Osteocyte (in vitro differentiated cells): Measurements from ENCODE around the gene RDH14. TPM values are rescaled to one million over a fixed set of nuclear protein-coding genes. Genes with fewer than 3 reads are reported as not detected.
A peak's percentile ranks its signal among the peaks of the same experiment; 100 is the strongest.

Experiments
- DNase-seq: peaks from one replicate; pipeline ENCODE4 v3.0.0; 2021; ENCODE audit warnings: mixed read lengths; ENCODE audit not compliant: unreplicated experiment; ENCODE audit errors: extremely low spot score
- H3K27ac Mint-ChIP-seq: one replicate; pipeline ENCODE4 v1.8.0; 2021; ENCODE audit warnings: mild to moderate bottlenecking, mixed read lengths; ENCODE audit not compliant: unreplicated experiment
- H3K27me3 Mint-ChIP-seq: one replicate; pipeline ENCODE4 v1.8.0; 2021; ENCODE audit warnings: mixed read lengths; ENCODE audit not compliant: unreplicated experiment
- H3K36me3 Mint-ChIP-seq: one replicate; pipeline ENCODE4 v1.8.0; 2021; ENCODE audit warnings: mixed read lengths; ENCODE audit not compliant: unreplicated experiment
- H3K4me1 Mint-ChIP-seq: one replicate; pipeline ENCODE4 v1.8.0; 2021; ENCODE audit warnings: mixed read lengths; ENCODE audit not compliant: unreplicated experiment
- H3K4me3 Mint-ChIP-seq: one replicate; pipeline ENCODE4 v1.8.0; 2021; ENCODE audit warnings: mild to moderate bottlenecking, moderate library complexity, mixed read lengths; ENCODE audit not compliant: unreplicated experiment
- H3K9me3 Mint-ChIP-seq: one replicate; pipeline ENCODE4 v1.8.0; 2021; ENCODE audit warnings: mixed read lengths; ENCODE audit not compliant: unreplicated experiment
- total RNA-seq: library from RNA; stranded (reverse); gene quantifications from 2 replicates; pipeline ENCODE4 v1.2.1, GENCODE V29; 2021
- TF ChIP-seq, protein P1 (sequence below): fragments of 200-600 bp; sonication (generic); IDR thresholded peaks from 2 replicates; pipeline ENCODE4 v1.5.0; 2021; ENCODE audit warnings: antibody characterized with exemption, mild to moderate bottlenecking, moderate library complexity

Gene RDH14
- total RNA-seq, 1 donor from 2014 or later: 19.0 TPM

DNA sequence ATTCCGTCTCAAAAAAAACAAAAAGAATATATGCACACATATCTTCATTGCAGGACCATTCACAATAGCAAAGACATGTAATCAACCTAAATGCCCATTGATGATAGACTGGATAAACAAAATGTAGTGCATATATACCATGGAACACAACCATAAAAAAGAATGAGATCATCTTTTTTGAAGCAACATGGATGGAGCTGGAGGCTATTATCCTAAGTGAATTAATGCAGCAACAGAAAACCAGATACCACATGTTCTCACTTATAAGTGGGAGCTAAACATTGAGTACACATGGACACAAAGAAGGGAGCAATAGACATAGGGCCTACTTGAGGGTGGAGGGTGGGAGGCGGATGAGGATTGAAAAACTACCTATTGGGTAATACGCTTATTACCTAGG is 20.2 kb upstream of the RDH14 start:
- Mint-ChIP-seq H3K27ac (no peak overlapping the region), H3K4me1 (no peaks in the 10 kb centered on the region), H3K36me3 (no peaks in the 10 kb centered on the region), H3K9me3 (peaks cover 25% of the 10 kb centered on the region), H3K4me3 (no peak overlapping the region), H3K27me3 (peaks cover 2% of the 10 kb centered on the region)
- TF ChIP-seq, protein P1, sequence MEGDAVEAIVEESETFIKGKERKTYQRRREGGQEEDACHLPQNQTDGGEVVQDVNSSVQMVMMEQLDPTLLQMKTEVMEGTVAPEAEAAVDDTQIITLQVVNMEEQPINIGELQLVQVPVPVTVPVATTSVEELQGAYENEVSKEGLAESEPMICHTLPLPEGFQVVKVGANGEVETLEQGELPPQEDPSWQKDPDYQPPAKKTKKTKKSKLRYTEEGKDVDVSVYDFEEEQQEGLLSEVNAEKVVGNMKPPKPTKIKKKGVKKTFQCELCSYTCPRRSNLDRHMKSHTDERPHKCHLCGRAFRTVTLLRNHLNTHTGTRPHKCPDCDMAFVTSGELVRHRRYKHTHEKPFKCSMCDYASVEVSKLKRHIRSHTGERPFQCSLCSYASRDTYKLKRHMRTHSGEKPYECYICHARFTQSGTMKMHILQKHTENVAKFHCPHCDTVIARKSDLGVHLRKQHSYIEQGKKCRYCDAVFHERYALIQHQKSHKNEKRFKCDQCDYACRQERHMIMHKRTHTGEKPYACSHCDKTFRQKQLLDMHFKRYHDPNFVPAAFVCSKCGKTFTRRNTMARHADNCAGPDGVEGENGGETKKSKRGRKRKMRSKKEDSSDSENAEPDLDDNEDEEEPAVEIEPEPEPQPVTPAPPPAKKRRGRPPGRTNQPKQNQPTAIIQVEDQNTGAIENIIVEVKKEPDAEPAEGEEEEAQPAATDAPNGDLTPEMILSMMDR: no peak
- no peak for DNase-seq

DNA sequence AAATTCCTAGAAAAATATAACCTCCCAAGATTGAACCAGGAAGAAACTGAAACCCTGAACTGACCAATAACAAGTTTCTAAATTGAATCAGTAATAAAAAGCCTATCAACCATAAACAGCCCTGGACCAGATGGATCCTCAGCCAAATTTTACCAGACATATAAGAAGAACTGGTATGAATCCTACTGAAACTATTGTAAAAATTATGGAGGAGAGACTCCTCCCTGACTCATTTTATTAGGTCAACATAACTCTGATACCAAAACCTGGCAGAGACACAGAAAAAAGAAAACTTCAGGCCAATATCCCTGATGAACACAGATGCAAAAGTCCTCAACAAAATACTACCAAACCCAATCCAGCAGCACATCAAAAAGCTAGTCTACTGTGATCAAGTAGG is 17.6 kb upstream of the RDH14 start:
- peaks cover 29% of the 10 kb centered on the region for H3K9me3 Mint-ChIP-seq
- peaks cover 9% of the 10 kb centered on the region for H3K4me1 Mint-ChIP-seq
- no peak overlapping the region for H3K4me3 Mint-ChIP-seq
- TF ChIP-seq, protein P1: no peak
- H3K27ac Mint-ChIP-seq: no peak overlapping the region
- peaks cover 2% of the 10 kb centered on the region for H3K27me3 Mint-ChIP-seq
- no peak for DNase-seq
- no peaks in the 10 kb centered on the region for H3K36me3 Mint-ChIP-seq

DNA sequence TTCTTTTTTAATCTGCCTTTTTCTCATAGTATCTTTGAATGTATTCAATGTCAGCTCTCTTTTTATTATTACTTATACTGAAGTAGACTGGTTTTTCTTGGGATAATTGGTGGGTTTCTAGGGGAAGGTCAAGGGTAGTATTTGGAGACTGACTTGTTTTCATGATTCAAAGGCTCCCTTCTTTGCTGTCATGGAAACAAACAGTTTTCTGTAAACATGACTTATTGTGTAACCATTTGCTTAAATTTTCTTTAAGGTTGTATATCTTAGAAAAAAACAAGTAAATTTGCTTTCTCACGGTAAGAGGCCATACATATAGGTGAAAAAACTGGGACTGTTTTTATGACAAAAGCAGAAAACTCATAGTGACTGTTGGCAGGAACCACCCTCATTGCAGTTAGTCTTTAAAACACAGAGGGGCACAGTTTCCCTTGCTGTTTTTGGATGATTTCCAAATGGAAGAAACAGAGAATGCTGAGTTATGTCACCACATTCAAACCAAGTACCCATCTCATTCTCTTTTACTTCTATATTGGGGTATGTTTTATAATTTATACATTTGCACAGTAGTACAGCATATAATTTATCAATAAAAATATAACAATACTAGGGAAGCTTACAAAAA is 5.8 kb upstream of the RDH14 start:
- peaks cover 39% of the 10 kb centered on the region for H3K9me3 Mint-ChIP-seq

DNA sequence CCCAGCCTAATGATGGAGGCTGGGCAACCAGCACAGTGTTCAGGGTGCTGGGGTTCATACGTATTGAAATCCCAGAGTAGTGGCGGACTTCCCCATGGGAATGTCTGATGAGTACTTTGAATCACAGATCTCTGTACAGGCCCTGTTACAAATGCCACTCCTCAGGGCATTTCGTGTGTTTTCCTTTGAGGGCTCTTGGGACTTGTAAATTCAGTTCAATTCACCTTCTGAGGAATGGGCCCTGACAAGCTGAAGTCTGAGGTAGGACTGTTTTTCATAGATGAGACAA is 288 bp upstream of the RDH14 start:
- peak overlapping the region; percentile 88 for H3K4me3 Mint-ChIP-seq

More for the DNA sequence above, 5.8 kb upstream of the RDH14 start:
- no peak overlapping the region for H3K27ac Mint-ChIP-seq
- H3K36me3 Mint-ChIP-seq: peaks cover 6% of the 10 kb centered on the region
- H3K27me3 Mint-ChIP-seq: no peaks in the 10 kb centered on the region
- no peak for DNase-seq
- H3K4me1 Mint-ChIP-seq: peaks cover 4% of the 10 kb centered on the region
- H3K4me3 Mint-ChIP-seq: no peak overlapping the region
- TF ChIP-seq, protein P1: no peak

DNA sequence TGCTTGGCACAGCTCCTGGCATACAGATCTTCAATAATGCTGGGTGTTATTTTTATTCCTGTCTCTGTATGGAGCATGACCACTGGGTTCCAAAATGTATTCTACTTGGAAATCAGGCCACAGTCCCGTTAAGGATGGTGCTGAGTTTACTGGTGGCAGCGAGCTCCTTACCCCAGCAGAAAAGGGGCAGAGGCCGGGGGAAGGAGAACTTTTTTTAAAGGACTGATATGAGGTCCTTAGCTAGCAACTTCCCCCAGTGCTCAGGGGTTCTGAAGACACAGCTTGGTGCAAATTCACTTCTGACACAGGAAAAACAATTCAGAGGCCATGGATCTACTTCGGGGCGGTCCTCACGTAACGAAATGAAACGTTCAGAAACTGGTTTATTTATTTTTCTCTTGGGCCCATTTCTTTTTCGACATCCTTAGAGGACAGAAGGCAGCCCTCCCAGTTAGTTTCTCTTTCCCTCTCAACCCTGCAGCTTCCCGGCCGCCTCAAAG is 872 bp downstream of the RDH14 start:
- H3K36me3 Mint-ChIP-seq: peaks cover 13% of the 10 kb centered on the region
- TF ChIP-seq, protein P1: no peak
- DNase-seq: no peak
- no peaks in the 10 kb centered on the region for H3K27me3 Mint-ChIP-seq
- peaks cover 2% of the 10 kb centered on the region for H3K9me3 Mint-ChIP-seq
- H3K27ac Mint-ChIP-seq: peak overlapping the region; percentile 97
- H3K4me1 Mint-ChIP-seq: peaks cover 34% of the 10 kb centered on the region
- peak overlapping the region; percentile 88 for H3K4me3 Mint-ChIP-seq

More for the DNA sequence above, 288 bp upstream of the RDH14 start:
- Mint-ChIP-seq H3K9me3 (peaks cover 11% of the 10 kb centered on the region), H3K27ac (peak overlapping the region; percentile 94), H3K4me1 (peaks cover 34% of the 10 kb centered on the region), H3K27me3 (no peaks in the 10 kb centered on the region), H3K36me3 (peaks cover 7% of the 10 kb centered on the region)
- TF ChIP-seq, protein P1: no peak
- DNase-seq: no peak
